CD4-positive, alpha-beta T cell (primary cell): Measurements from ENCODE around the gene CALCOCO1. TPM values are rescaled to one million over a fixed set of nuclear protein-coding genes. Genes with fewer than 3 reads are reported as not detected.
A peak's percentile ranks its signal among the peaks of the same experiment; 100 is the strongest.

Source experiments
- ATAC-seq: fragments of 200-7000 bp; cut with Tn5 transposase; one replicate; pipeline ENCODE4 v1.10.0; 2022; ENCODE audit warnings: mild to moderate bottlenecking; ENCODE audit not compliant: poor library complexity
- CTCF ChIA-PET: fragments of 350-600 bp; sonication (Branson Sonifier 250); formaldehyde crosslinking; loops from one replicate; lab custom pipeline; 2021; ENCODE audit warnings: antibody characterized with exemption, inconsistent platforms; lab: Charles Lee
- POLR2A ChIA-PET: fragments of 350-600 bp; sonication (Branson Sonifier 250); formaldehyde crosslinking; loops from one replicate; lab custom pipeline; 2021; ENCODE audit warnings: antibody characterized with exemption, inconsistent platforms; lab: Charles Lee
- DNase-seq, 14 experiments: peaks; one replicate each; pipeline ENCODE4 v3.0.0-alpha.2; 2013 to 2020; ENCODE audit warnings: mixed read lengths in 2 of 14
- H3K27ac ChIP-seq, 2 donors: one replicate each; pipeline versions ENCODE4 v1.5.1 to v1.7.0; 2013; ENCODE audit warnings: low read length in 2 of 2, low read depth in 1 of 2, mild to moderate bottlenecking in 1 of 2
- H3K27me3 ChIP-seq, 2 experiments: 1 replicate in 1 of 2; 2 replicates in 1 of 2; pipeline versions ENCODE4 v1.6.1 to v1.7.0; 2013; ENCODE audit warnings: low read length in 2 of 2, control low read depth in 1 of 2, mild to moderate bottlenecking in 1 of 2, moderate library complexity in 1 of 2; ENCODE audit not compliant: insufficient read depth in 2 of 2, control insufficient read depth in 1 of 2
- H3K36me3 ChIP-seq: one replicate; pipeline ENCODE4 v1.6.1; 2013; ENCODE audit warnings: low read length, control low read depth; ENCODE audit not compliant: insufficient read depth
- H3K4me1 ChIP-seq: one replicate; pipeline ENCODE4 v1.6.1; 2013; ENCODE audit warnings: low read length, control low read depth; ENCODE audit not compliant: insufficient read depth
- H3K4me3 ChIP-seq: one replicate; pipeline ENCODE4 v1.5.1; 2013; ENCODE audit warnings: mild to moderate bottlenecking, low read length, moderate library complexity
- H3K9me3 ChIP-seq, 2 experiments: 1 replicate in 1 of 2; 2 replicates in 1 of 2; pipeline versions ENCODE4 v1.6.1 to v1.7.0; 2013; ENCODE audit warnings: low read length in 2 of 2, mild to moderate bottlenecking in 2 of 2, control low read depth in 1 of 2, moderate library complexity in 1 of 2; ENCODE audit not compliant: control insufficient read depth in 1 of 2, insufficient read depth in 1 of 2
- H3K27ac Mint-ChIP-seq: one replicate; pipeline ENCODE4 v1.8.0; 2020; ENCODE audit warnings: mixed read lengths
- H3K27me3 Mint-ChIP-seq: one replicate; pipeline ENCODE4 v1.8.0; 2021; ENCODE audit warnings: mixed read lengths
- H3K36me3 Mint-ChIP-seq: one replicate; pipeline ENCODE4 v1.8.0; 2021; ENCODE audit warnings: low read depth, mixed read lengths
- H3K4me1 Mint-ChIP-seq: one replicate; pipeline ENCODE4 v1.8.0; 2021; ENCODE audit warnings: low read depth, mixed read lengths
- H3K4me3 Mint-ChIP-seq: one replicate; pipeline ENCODE4 v1.8.0; 2020; ENCODE audit warnings: mild to moderate bottlenecking, mixed read lengths
- H3K9me3 Mint-ChIP-seq: one replicate; pipeline ENCODE4 v1.8.0; 2020; ENCODE audit warnings: mixed read lengths
- intact Hi-C, 2 experiments: fragments of 100-400 bp; cut with DNase I in 1 of 2; cut with micrococcal nuclease in 1 of 2; formaldehyde crosslinking; loops; one replicate each; pipeline versions ENCODE4 v1.15.1 to v1.9.0; 2023 to 2025; cut with DNase I, micrococcal nuclease
- total RNA-seq, 174 experiments: library from RNA in 2 of 174; stranded (reverse) in 2 of 174; gene quantifications; one replicate each; pipeline ENCODE4 v1.2.3 and lab custom pipeline; 2021 to 2026
- TF ChIP-seq, protein P1 (sequence below): fragments of 200-600 bp; IDR thresholded peaks from one replicate; pipeline ENCODE4 v1.8.0; 2022; ENCODE audit warnings: antibody characterized with exemption, mild to moderate bottlenecking

CALCOCO1 gene
- total RNA-seq, 2 experiments from 2014 or later = 66.8 to 69.3 TPM

DNA sequence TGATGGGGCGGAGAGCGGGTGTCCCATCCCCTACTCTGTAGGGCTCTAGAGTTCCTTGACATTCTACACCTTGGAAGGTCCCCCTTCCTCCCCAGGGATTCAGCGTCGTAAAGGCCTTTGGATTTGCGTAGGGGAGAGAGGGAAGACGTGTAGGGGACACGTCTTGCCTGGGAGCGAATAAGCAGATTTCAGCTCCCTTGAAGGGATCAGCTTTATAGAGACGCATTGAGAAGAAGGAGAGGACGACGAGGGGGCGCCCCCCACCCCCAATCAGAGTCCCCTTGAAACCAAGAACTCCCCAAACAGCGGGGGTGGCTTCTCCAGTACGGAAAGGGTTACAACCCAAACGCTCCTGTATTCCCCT, 324 bp downstream of the CALCOCO1 start:
- H3K9me3 ChIP-seq = no peaks in the 10 kb centered on the region
- no peaks in the 10 kb centered on the region for H3K27me3 Mint-ChIP-seq
- no peaks in the 10 kb centered on the region for H3K27me3 ChIP-seq
- ChIA-PET POLR2A (interaction anchor here (0.5 to 3.3 kb wide), 11 partner anchors 10 to 632 kb away, joined by 3 to 19 read pairs (median 4); partner anchors contain the start of genes SMUG1 and TARBP2), CTCF (interaction anchor here (1.6 to 3.5 kb wide), 4 partner anchors 18 to 51 kb away, joined by 7 to 57 read pairs (median 9); partner anchors contain the start of gene ATP5MC2)
- TF ChIP-seq, protein P1, sequence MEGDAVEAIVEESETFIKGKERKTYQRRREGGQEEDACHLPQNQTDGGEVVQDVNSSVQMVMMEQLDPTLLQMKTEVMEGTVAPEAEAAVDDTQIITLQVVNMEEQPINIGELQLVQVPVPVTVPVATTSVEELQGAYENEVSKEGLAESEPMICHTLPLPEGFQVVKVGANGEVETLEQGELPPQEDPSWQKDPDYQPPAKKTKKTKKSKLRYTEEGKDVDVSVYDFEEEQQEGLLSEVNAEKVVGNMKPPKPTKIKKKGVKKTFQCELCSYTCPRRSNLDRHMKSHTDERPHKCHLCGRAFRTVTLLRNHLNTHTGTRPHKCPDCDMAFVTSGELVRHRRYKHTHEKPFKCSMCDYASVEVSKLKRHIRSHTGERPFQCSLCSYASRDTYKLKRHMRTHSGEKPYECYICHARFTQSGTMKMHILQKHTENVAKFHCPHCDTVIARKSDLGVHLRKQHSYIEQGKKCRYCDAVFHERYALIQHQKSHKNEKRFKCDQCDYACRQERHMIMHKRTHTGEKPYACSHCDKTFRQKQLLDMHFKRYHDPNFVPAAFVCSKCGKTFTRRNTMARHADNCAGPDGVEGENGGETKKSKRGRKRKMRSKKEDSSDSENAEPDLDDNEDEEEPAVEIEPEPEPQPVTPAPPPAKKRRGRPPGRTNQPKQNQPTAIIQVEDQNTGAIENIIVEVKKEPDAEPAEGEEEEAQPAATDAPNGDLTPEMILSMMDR = no peak
- peaks cover 33% of the 10 kb centered on the region for H3K36me3 ChIP-seq
- peak overlapping the region; percentile 73 for H3K4me3 ChIP-seq
- H3K4me1 ChIP-seq = peaks cover 27% of the 10 kb centered on the region
- intact Hi-C loops = loop anchor here (1.0 to 5.0 kb wide), 6 partner anchors 19 to 720 kb away; partner anchors contain the start of genes ATF7 (in 1 of the 2), ATP5MC2 (in 1 of the 2), EIF4B (in 1 of the 2) and TARBP2 (in 1 of the 2)
- peak overlapping the region; percentile 92 for H3K4me3 Mint-ChIP-seq
- H3K27ac ChIP-seq = no peak overlapping the region
- peaks cover 34% of the 10 kb centered on the region for H3K4me1 Mint-ChIP-seq
- ATAC-seq (no peak), DNase-seq (no peak)
- no peaks in the 10 kb centered on the region for H3K9me3 Mint-ChIP-seq
- peak overlapping the region; percentile 82 for H3K27ac Mint-ChIP-seq
- peaks cover 44% of the 10 kb centered on the region for H3K36me3 Mint-ChIP-seq

DNA sequence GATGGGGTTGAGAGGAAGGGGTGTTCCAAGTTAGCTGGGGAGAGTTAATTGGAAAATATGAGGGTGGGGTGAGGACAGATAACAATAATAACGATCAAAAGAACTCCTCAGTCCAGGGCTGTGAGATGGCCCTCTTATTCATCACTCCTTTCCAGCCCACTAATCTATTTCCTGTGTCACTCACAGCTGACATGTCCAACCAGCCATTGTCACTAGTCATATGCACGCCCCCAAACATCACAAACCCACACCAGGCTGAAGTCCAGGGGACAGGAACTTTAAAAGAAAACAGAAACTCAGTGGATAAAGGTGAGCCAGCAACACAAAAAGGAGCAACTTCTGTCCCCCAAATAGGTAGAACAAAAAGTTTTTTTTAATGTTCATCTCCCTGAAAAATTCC, 911 bp downstream of the CALCOCO1 start:
- peak overlapping the region; percentile 92 for H3K4me3 Mint-ChIP-seq
- no peaks in the 10 kb centered on the region for H3K9me3 Mint-ChIP-seq
- peak overlapping the region; percentile 73 for H3K4me3 ChIP-seq
- ATAC-seq (no peak), DNase-seq (peak in 1 of 14 experiments; percentile 43)
- H3K27ac Mint-ChIP-seq = peak overlapping the region; percentile 82
- no peaks in the 10 kb centered on the region for H3K27me3 ChIP-seq
- CTCF ChIA-PET = interaction anchor here (2.1 to 3.5 kb wide), 2 partner anchors 19 to 31 kb away, joined by 10 to 57 read pairs; no protein-coding TSS in a partner anchor
- intact Hi-C loops = loop anchor here in 1 of 2 experiments (5.0 kb wide), 4 partner anchors 99 to 719 kb away; partner anchors contain the start of genes ATF7, EIF4B and TARBP2
- no peak overlapping the region for H3K27ac ChIP-seq
- H3K9me3 ChIP-seq = no peaks in the 10 kb centered on the region
- H3K4me1 Mint-ChIP-seq = peaks cover 34% of the 10 kb centered on the region
- peaks cover 27% of the 10 kb centered on the region for H3K4me1 ChIP-seq
- no peaks in the 10 kb centered on the region for H3K27me3 Mint-ChIP-seq
- peaks cover 39% of the 10 kb centered on the region for H3K36me3 ChIP-seq
- TF ChIP-seq, protein P1 = no peak
- POLR2A ChIA-PET = interaction anchor here (0.5 to 3.3 kb wide), 7 partner anchors 17 to 633 kb away, joined by 3 to 14 read pairs (median 4); partner anchors contain the start of gene TARBP2
- peaks cover 49% of the 10 kb centered on the region for H3K36me3 Mint-ChIP-seq

DNA sequence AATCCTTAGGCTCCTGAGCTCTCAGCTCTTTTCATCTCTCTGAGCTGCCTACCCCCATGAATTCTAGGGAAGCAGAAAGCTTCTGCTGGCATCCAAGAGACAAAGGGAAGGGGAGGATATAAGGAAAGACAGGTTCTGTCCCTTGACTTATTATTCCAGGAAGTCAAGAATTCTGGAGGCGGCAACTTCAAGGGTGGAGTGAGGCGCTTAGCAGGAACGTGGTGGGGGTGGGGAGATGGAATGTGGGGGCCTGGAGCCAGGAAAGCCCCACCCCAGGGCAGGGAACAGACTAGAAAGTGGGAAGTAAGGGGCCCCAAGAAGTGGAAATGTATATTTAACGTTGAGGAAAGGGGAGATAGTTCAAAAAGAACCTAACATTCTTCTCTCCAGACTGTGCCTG, 1.4 kb downstream of the CALCOCO1 start:
- no peaks in the 10 kb centered on the region for H3K27me3 ChIP-seq
- H3K4me3 ChIP-seq = no peak overlapping the region
- ChIA-PET POLR2A (no interaction called here), CTCF (interaction anchor here (3.5 kb wide), 1 partner anchor 19 kb away, joined by 57 read pairs; no protein-coding TSS in a partner anchor)
- H3K9me3 ChIP-seq = no peaks in the 10 kb centered on the region
- H3K27ac ChIP-seq = no peak overlapping the region
- H3K9me3 Mint-ChIP-seq = no peaks in the 10 kb centered on the region
- no peak for DNase-seq
- H3K36me3 Mint-ChIP-seq = peaks cover 55% of the 10 kb centered on the region
- H3K27me3 Mint-ChIP-seq = no peaks in the 10 kb centered on the region
- intact Hi-C loops = loop anchor here in 1 of 2 experiments (5.0 kb wide), 4 partner anchors 99 to 719 kb away; partner anchors contain the start of genes ATF7, EIF4B and TARBP2
- no peak for ATAC-seq
- peak overlapping the region; percentile 92 for H3K4me3 Mint-ChIP-seq
- TF ChIP-seq, protein P1 = no peak
- peaks cover 27% of the 10 kb centered on the region for H3K4me1 ChIP-seq
- no peak overlapping the region for H3K27ac Mint-ChIP-seq
- H3K4me1 Mint-ChIP-seq = peaks cover 34% of the 10 kb centered on the region
- H3K36me3 ChIP-seq = peaks cover 44% of the 10 kb centered on the region
